Thyroid gland (tissue), 4 donors: ENCODE results near the gene ACBD5.
"Not testable (repeated sequence)": the region's sequence is repeated elsewhere in the genome, so short reads cannot be mapped to it uniquely, and the experiment has no call there.

ENCODE experiments used
- POLR2A ChIP-seq, 2 donors: fragments of 450-650 bp; IDR thresholded peaks; one replicate each; pipeline ENCODE4 v1.6.1; 2017; ENCODE audit warnings: antibody characterized with exemption in 2 of 2, mild to moderate bottlenecking in 2 of 2, moderate library complexity in 1 of 2
- TF ChIP-seq, protein P1 (sequence below), 6 experiments: fragments of 200-600 bp in 3 of 6; fragments of 450-650 bp in 3 of 6; sonication (generic) in 3 of 6; IDR thresholded peaks; one replicate each; pipeline ENCODE4 v1.5.1; 2016 to 2019; ENCODE audit warnings: antibody characterized with exemption in 6 of 6, mild to moderate bottlenecking in 2 of 6, inconsistent platforms in 1 of 6, moderate library complexity in 1 of 6

DNA sequence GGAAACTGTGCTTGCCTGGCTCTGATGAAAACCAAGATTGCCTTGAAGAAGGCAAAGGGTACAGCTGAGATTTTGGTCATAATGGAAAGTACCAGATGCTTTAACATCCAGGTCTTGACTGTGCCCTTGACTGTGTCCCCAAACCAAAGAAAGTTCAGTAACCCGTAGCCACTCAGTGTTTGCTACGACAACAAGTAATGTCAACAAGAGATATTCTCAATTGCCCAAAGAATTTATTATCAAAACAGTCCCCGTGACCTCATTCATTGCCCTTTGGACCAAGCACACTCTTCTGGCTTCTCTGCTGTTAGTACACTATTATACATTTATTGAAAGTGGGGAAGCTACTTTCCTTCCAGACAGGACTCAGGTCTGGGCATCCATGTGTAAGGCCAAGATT is 25.4 kb upstream of the ACBD5 start:
- TF ChIP-seq, protein P1, sequence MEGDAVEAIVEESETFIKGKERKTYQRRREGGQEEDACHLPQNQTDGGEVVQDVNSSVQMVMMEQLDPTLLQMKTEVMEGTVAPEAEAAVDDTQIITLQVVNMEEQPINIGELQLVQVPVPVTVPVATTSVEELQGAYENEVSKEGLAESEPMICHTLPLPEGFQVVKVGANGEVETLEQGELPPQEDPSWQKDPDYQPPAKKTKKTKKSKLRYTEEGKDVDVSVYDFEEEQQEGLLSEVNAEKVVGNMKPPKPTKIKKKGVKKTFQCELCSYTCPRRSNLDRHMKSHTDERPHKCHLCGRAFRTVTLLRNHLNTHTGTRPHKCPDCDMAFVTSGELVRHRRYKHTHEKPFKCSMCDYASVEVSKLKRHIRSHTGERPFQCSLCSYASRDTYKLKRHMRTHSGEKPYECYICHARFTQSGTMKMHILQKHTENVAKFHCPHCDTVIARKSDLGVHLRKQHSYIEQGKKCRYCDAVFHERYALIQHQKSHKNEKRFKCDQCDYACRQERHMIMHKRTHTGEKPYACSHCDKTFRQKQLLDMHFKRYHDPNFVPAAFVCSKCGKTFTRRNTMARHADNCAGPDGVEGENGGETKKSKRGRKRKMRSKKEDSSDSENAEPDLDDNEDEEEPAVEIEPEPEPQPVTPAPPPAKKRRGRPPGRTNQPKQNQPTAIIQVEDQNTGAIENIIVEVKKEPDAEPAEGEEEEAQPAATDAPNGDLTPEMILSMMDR (IDR thresholded peaks at IDR 0.05), result not testable (repeated sequence)
- peak in 1 of 2 donors; percentile 24 for TF ChIP-seq POLR2A (IDR thresholded peaks at IDR 0.05)
